ENCODE measurements around the gene BIRC2. TPM values are rescaled to one million over a fixed set of nuclear protein-coding genes. Genes with fewer than 3 reads are reported as not detected.
"Not testable (repeated sequence)": the region's sequence is repeated elsewhere in the genome, so short reads cannot be mapped to it uniquely, and the experiment has no call there.

The BIRC2 gene
- total RNA-seq, 2 experiments from 2014 or later, result 34.9 to 41.2 TPM

DNA sequence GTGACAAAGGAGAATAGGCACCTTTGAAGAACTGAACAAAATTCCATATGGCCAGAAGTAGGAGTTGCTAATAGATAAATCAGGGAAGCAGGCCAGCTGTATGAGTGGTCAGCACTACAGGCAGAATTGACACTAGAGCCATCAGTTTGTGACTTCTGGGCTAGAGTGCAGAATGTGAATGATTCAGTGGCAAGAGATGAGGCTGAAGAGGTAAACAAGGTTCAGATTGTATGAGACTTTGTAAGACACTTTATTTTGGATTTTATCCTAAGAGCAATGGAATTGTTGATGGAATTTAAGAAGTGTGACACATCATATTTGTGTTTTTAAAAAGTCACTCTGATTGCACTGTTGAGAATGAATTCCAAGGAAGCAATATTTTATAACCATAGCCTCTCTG, 16.8 kb upstream of the BIRC2 start:
- Mint-ChIP-seq H3K4me3 (no peak overlapping the region), H3K36me3 (ENCODE audit: low read depth) (peaks cover 58% of the 10 kb centered on the region), H3K27me3 (no peaks in the 10 kb centered on the region), H3K4me1 (peaks cover 8% of the 10 kb centered on the region), H3K9me3 (no peaks in the 10 kb centered on the region), H3K27ac (peak overlapping the region; percentile 51)
- CTCF ChIA-PET, result no interaction called here
- DNase-seq, result no peak
- POLR2A ChIA-PET, result no interaction called here

DNA sequence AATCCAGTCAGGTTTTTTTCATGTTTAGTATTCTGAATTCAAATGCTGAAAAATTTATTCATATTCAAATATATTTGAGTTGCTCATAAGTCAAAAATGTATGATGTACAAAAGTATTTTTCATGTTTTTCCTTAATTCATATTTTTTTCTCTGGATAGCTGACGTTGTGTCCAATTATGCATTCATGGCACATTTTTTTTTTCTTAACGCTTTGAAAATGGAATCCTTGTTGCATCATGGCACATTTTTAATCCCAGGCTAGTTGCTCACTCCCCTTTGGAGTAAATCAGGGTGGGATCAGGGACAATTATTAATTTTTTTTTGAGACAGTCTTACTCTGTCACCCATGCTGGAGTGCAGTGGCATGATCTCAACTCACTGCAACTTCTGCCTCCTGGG, 15.7 kb upstream of the BIRC2 start:
- no peaks in the 10 kb centered on the region for H3K9me3 Mint-ChIP-seq
- ChIA-PET POLR2A (no interaction called here), CTCF (no interaction called here)
- H3K4me3 Mint-ChIP-seq, result no peak overlapping the region
- peaks cover 4% of the 10 kb centered on the region for H3K4me1 Mint-ChIP-seq
- no peak for DNase-seq
- H3K27me3 Mint-ChIP-seq, result no peaks in the 10 kb centered on the region
- H3K27ac Mint-ChIP-seq, result no peak overlapping the region
- peaks cover 58% of the 10 kb centered on the region for H3K36me3 Mint-ChIP-seq (ENCODE audit: low read depth)

DNA sequence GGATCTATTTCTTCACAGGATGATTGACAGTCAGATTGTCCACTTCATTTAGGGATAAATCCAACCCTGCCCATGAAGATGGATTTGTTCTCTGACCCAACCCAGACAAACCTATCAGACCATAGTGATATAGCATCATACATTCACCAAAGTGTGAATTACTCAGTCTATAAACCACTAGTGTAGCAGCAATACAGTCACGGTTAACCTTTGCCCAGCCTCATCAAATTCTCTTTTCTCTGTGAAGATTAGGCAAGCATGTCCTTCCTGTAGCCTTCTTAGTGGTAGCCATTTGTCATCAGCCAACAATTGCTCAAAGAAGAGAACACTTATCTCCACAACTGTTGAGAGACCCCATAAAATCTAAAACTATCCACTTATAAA, 14.4 kb upstream of the BIRC2 start:
- Mint-ChIP-seq H3K27me3 (no peaks in the 10 kb centered on the region), H3K27ac (no peak overlapping the region), H3K9me3 (no peaks in the 10 kb centered on the region), H3K36me3 (ENCODE audit: low read depth) (peaks cover 54% of the 10 kb centered on the region), H3K4me3 (no peak overlapping the region), H3K4me1 (peaks cover 3% of the 10 kb centered on the region)
- CTCF ChIA-PET, result interaction anchor here (0.6 to 1.0 kb wide), 3 partner anchors 9 to 976 kb away, joined by 3 read pairs; no protein-coding TSS in a partner anchor
- POLR2A ChIA-PET, result no interaction called here
- DNase-seq, result no peak

DNA sequence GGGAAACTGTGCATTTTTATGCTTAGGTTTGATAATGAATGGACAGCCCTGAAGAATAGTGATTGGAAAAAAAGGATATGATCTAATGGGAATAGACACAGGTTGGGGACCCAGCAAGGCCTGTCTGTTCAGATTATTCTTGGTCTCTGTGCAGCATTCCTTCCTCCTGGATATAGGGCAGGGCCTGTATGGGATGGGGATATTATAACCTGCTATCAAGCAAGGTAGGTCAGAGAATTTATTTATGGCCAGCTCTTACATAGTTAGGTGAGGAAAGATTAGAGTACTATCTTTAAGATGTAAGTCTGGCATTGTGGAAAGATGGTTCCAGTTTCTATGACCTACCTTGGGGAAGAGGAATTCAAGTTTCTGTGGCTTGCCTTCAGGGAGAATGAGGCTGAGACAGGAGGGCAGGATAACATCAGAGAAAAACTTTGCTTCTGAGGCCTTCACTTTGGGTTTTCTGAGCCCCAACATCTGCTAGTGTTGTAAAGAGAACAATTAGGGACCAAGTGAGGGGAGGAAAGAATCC, 8.5 kb upstream of the BIRC2 start:
- Mint-ChIP-seq H3K36me3 (ENCODE audit: low read depth) (peaks cover 25% of the 10 kb centered on the region), H3K4me1 (peaks cover 9% of the 10 kb centered on the region), H3K4me3 (no peak overlapping the region), H3K27me3 (no peaks in the 10 kb centered on the region), H3K27ac (no peak overlapping the region), H3K9me3 (no peaks in the 10 kb centered on the region)
- ChIA-PET POLR2A (no interaction called here), CTCF (no interaction called here)
- no peak for DNase-seq

DNA sequence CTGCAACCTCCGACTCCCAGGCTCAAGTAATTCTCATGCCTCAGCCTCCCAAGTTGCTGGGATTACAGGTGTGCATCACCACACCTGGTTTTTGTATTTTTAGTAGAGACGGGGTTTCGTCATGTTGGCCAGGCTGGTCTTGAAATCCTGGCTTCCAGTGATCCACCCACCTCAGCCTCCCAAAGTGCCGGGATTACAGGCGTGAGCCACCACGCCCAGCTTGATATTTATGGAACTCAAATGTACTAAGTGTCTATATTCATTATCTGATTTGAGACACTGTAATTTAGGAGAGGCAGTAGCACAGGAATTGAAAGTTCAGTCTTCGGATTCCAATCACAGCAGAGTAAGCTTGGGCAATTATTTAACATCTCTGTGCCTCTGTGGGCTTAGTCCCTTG, 5.7 kb upstream of the BIRC2 start:
- peaks cover 16% of the 10 kb centered on the region for H3K36me3 Mint-ChIP-seq (ENCODE audit: low read depth)
- peaks cover 17% of the 10 kb centered on the region for H3K4me1 Mint-ChIP-seq
- not testable (repeated sequence) for DNase-seq, H3K9me3 Mint-ChIP-seq, H3K4me3 Mint-ChIP-seq, H3K27ac Mint-ChIP-seq, H3K27me3 Mint-ChIP-seq
- CTCF ChIA-PET, result interaction anchor here (0.8 to 2.8 kb wide), 27 partner anchors 7 to 325 kb away, joined by 3 to 19 read pairs (median 5); partner anchors contain the start of gene BIRC3
- POLR2A ChIA-PET, result interaction anchor here (1.4 kb wide), 1 partner anchor 272 kb away, joined by 4 read pairs; no protein-coding TSS in a partner anchor

DNA sequence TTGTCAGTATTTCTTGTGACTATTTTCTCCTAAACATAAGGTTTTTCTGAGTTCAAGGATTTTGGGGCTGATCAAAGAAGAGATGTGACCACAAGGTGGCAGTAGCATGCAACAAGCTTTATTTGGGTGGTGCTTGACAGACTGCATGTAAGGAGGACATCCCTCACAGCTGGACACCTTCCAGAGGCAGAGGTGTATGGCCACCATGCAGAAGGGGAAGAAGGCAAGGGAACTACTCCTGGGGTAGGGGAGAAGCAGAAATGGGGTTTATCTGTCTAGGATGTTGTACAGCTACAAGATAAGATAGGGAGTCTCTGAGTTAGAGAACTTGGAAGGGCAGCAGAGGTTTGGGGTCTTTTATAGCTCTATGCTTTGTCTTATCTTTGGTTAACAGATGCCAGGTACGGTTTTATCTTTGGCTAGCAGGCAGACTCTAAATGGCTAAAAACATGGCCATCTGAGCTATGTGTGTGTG, 5.1 kb upstream of the BIRC2 start:
- DNase-seq, result peak; percentile 85

DNA sequence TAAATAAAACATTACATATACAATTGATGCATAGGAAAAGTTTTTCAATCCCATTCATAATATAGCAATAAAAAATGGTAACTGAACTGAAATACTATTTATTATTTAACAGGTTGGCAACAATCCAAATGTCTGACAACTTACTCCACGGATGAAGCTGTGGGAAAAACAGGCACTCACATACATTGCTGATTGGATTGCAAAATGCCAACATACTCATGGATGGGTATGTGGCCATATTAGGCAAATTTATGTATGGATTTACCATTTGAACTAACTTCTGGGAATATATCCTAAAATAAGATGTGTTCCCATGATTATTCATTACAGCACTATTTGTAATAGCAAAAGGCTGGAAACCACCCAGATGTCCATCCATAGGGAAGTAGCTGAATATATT, 3.2 kb upstream of the BIRC2 start:
- ChIA-PET CTCF (interaction anchor here (0.7 to 1.4 kb wide), 4 partner anchors 56 to 427 kb away, joined by 3 to 16 read pairs (median 3); no protein-coding TSS in a partner anchor), POLR2A (interaction anchor here (0.7 kb wide), 1 partner anchor 40 kb away, joined by 3 read pairs; no protein-coding TSS in a partner anchor)
- peaks cover 26% of the 10 kb centered on the region for H3K4me1 Mint-ChIP-seq
- no peak overlapping the region for H3K4me3 Mint-ChIP-seq
- H3K27ac Mint-ChIP-seq, result no peak overlapping the region
- H3K36me3 Mint-ChIP-seq (ENCODE audit: low read depth), result peaks cover 6% of the 10 kb centered on the region
- no peaks in the 10 kb centered on the region for H3K9me3 Mint-ChIP-seq
- no peaks in the 10 kb centered on the region for H3K27me3 Mint-ChIP-seq
- no peak for DNase-seq

More for the DNA sequence above, 5.1 kb upstream of the BIRC2 start:
- Mint-ChIP-seq H3K4me1 (peaks cover 17% of the 10 kb centered on the region), H3K27ac (no peak overlapping the region), H3K27me3 (no peaks in the 10 kb centered on the region), H3K4me3 (no peak overlapping the region), H3K9me3 (no peaks in the 10 kb centered on the region), H3K36me3 (ENCODE audit: low read depth) (peaks cover 14% of the 10 kb centered on the region)
- CTCF ChIA-PET, result interaction anchor here (0.7 to 2.8 kb wide), 31 partner anchors 8 to 325 kb away, joined by 3 to 19 read pairs (median 4); partner anchors contain the start of gene BIRC3
- POLR2A ChIA-PET, result interaction anchor here (1.4 kb wide), 1 partner anchor 271 kb away, joined by 4 read pairs; no protein-coding TSS in a partner anchor

DNA sequence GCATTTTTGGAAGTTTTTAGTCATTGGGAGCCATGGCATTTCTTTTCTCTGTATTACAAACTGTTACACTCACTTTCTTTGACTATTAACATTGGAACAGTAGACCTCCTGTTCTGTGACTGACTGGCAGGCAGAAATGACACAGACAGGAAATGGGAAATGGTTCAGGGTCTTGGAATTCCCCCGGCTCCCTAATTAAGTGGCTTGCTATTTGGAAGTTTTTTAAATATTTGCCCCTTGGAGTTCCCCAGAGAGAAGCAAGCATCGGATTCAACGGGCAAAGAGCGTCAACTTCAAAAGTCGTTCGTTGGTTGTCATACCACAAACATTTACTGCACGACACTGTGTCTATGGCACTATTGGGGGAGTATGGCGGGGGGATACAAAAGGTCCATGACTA, 1.1 kb upstream of the BIRC2 start:
- DNase-seq, result no peak
- no peaks in the 10 kb centered on the region for H3K9me3 Mint-ChIP-seq
- peak overlapping the region; percentile 91 for H3K4me3 Mint-ChIP-seq
- H3K4me1 Mint-ChIP-seq, result peaks cover 31% of the 10 kb centered on the region
- POLR2A ChIA-PET, result no interaction called here
- H3K36me3 Mint-ChIP-seq (ENCODE audit: low read depth), result peaks cover 15% of the 10 kb centered on the region
- CTCF ChIA-PET, result interaction anchor here (1.0 kb wide), 1 partner anchor 14 kb away, joined by 3 read pairs; no protein-coding TSS in a partner anchor
- no peaks in the 10 kb centered on the region for H3K27me3 Mint-ChIP-seq
- H3K27ac Mint-ChIP-seq, result peak overlapping the region; percentile 99

DNA sequence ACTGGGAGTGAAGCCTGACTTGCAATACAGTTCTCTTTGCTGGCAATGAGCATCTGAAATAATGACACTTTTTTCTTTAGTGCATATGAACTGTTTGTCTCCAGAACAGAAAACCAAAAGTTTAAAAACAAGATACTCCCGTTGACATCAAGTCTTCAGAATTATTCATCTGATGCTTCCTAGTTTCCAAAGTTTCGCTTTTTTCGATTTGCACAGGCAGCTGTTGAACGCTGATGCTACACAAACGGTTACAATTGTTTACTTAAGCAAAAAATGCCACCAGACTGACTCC, 612 bp upstream of the BIRC2 start:
- ChIA-PET CTCF (interaction anchor here (1.0 kb wide), 1 partner anchor 14 kb away, joined by 3 read pairs; no protein-coding TSS in a partner anchor), POLR2A (no interaction called here)
- no peak for DNase-seq
- H3K36me3 Mint-ChIP-seq (ENCODE audit: low read depth), result peaks cover 19% of the 10 kb centered on the region
- H3K9me3 Mint-ChIP-seq, result no peaks in the 10 kb centered on the region
- H3K27ac Mint-ChIP-seq, result peak overlapping the region; percentile 99
- H3K27me3 Mint-ChIP-seq, result no peaks in the 10 kb centered on the region
- H3K4me1 Mint-ChIP-seq, result peaks cover 34% of the 10 kb centered on the region
- peak overlapping the region; percentile 91 for H3K4me3 Mint-ChIP-seq

DNA sequence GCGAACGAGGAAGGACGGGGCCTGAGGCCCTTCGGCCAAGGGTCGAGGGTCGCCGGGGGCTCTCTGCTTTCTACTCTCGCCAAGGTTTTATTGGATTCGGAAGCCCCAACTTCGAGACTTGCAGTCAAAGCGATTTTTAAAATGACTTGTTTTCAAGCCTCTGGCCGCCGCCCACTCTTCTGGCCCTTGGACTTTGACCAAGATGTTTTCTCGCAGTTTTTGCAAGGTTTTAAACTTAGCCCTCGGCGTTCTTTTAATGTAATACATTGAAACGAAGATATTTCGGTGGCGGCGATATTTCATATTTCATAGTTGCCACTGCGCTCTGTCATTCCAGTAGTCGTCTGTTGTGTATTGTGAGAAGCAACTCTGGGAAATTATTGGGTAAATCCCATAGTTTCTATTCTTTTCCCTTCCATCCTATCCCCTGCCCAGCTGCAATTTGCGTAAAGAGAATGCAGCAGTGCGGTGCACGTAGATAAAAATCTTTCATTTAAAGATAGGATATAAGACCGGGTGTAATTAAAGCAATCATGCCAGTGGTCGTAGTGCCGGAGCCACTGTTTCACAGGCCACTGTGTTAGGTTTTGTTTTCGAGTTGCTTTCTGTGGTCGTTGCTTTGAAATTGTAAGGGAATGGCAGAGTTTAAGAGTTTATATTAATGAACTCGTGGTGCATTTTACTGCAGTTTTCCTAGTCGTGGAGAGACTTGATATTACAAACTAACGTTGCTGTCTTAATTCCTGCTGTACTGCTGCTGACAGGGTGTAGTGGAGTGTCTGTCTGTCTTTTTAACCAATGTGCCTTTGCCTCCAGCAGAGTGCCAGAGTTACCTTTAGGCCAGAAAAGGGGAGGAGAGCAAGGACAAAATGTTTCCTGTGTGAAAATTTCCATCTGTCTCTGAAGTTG, 702 bp downstream of the BIRC2 start:
- Mint-ChIP-seq H3K36me3 (ENCODE audit: low read depth) (peaks cover 28% of the 10 kb centered on the region), H3K27me3 (no peaks in the 10 kb centered on the region), H3K9me3 (no peaks in the 10 kb centered on the region), H3K4me1 (peaks cover 30% of the 10 kb centered on the region), H3K27ac (peak overlapping the region; percentile 99), H3K4me3 (peak overlapping the region; percentile 91)
- ChIA-PET CTCF (interaction anchor here (1.7 to 3.0 kb wide), 2 partner anchors 13 to 54 kb away, joined by 5 to 17 read pairs; no protein-coding TSS in a partner anchor), POLR2A (no interaction called here)
- DNase-seq, result peak; percentile 24

DNA sequence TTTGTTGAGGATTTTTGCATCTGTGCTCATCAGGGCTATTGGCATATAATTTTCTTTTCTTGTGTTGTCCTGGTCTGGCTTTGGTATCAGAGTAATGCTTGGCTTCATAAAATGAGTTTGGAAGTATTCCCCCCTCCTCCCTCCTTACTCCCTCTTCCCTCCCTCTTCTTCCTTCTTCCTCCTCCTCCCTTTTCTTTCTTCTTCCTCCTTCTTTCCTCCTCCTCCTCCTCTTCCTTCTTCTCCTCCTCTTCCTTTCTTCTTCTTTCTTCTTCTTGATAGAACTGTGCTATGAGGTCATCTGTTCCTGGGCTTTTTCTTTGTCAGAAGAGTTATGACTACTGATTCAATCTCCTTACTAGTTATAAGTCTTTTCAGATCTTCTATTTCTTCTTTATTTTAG, 10.1 kb downstream of the BIRC2 start:
- H3K27ac Mint-ChIP-seq, result no peak overlapping the region
- no peak overlapping the region for H3K4me3 Mint-ChIP-seq
- POLR2A ChIA-PET, result no interaction called here
- peaks cover 47% of the 10 kb centered on the region for H3K4me1 Mint-ChIP-seq
- CTCF ChIA-PET, result no interaction called here
- H3K27me3 Mint-ChIP-seq, result no peaks in the 10 kb centered on the region
- H3K9me3 Mint-ChIP-seq, result peaks cover 26% of the 10 kb centered on the region
- H3K36me3 Mint-ChIP-seq (ENCODE audit: low read depth), result peaks cover 82% of the 10 kb centered on the region
- DNase-seq, result no peak

DNA sequence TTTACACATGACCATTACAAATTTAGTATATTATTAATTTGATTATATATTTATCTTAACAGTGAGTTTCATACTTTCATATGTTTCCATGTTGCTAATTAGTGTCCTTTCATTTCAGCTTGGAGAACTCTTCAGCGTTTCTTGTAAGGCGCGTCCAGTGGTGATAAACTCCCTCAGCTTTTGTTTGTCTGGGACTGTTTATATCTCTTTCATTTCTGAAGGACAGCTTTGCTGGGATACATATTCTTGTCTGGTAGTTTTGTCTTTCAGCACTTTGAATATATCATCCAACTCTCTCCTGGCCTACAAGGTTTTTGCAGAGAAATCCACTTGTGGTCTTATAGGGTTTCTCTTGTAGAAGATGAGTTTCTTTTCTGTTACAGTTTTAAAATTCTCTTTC, 12.4 kb downstream of the BIRC2 start:
- no peak for DNase-seq
- Mint-ChIP-seq H3K9me3 (peaks cover 24% of the 10 kb centered on the region), H3K36me3 (ENCODE audit: low read depth) (peaks cover 86% of the 10 kb centered on the region), H3K4me3 (no peak overlapping the region), H3K27me3 (no peaks in the 10 kb centered on the region), H3K27ac (no peak overlapping the region), H3K4me1 (peaks cover 54% of the 10 kb centered on the region)
- CTCF ChIA-PET, result interaction anchor here (0.6 to 2.8 kb wide), 6 partner anchors 10 to 254 kb away, joined by 3 to 17 read pairs (median 4); no protein-coding TSS in a partner anchor
- POLR2A ChIA-PET, result no interaction called here

DNA sequence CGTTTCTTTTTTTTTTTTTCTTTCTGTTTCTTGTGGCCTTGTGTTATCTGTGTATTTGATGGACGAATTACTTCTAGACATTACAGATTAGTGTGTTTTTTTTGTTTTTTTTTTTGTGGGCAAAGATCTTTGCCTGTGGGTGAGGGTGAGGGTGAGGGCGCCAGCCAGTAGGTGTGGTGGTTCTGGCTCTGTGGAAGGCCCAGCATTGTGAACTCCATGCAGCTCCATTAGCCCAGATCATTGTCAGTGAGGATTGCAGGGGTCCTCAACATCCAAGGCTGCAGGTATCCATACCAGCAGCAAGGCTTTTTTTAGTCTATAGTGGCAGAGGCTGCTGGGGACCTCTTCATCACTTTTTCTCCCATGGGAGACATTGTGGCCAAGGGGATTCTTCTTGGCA, 13.7 kb downstream of the BIRC2 start:
- peak; percentile 23 for DNase-seq

More for the DNA sequence above, 13.7 kb downstream of the BIRC2 start:
- Mint-ChIP-seq H3K27ac (peak overlapping the region; percentile 87), H3K9me3 (peaks cover 21% of the 10 kb centered on the region), H3K36me3 (ENCODE audit: low read depth) (peaks cover 86% of the 10 kb centered on the region), H3K4me3 (peak overlapping the region; percentile 17), H3K4me1 (peaks cover 51% of the 10 kb centered on the region), H3K27me3 (no peaks in the 10 kb centered on the region)
- CTCF ChIA-PET, result interaction anchor here (0.6 to 2.8 kb wide), 6 partner anchors 11 to 209 kb away, joined by 3 to 17 read pairs (median 4); no protein-coding TSS in a partner anchor
- POLR2A ChIA-PET, result no interaction called here
